Stimulated activated CD4-positive, alpha-beta T cell treated with anti-CD3 and anti-CD28 coated beads, Interleukin-15, amount 100 ng/mL, for 24 hours (primary cell): Measurements from ENCODE around the gene ANXA11.
"Not testable (repeated sequence)": the region's sequence is repeated elsewhere in the genome, so short reads cannot be mapped to it uniquely, and the experiment has no call there.

Experiments used
- DNase-seq: peaks from one replicate; pipeline ENCODE4 v3.0.0-alpha.2; 2020

The ANXA11 gene

GRCh38 chr10:80205477-80206276 is at the start of gene ANXA11:
TSS of gene ANXA11 (minus strand) at chr10:80205537. CDS start at chr10:80172861, 32,676 bp downstream.
- peak; percentile 90 for DNase-seq

GRCh38 chr10:80254726-80255125 is 49.4 kb upstream of the ANXA11 start:
- not testable (repeated sequence) for DNase-seq

GRCh38 chr10:80253963-80254271 is 48.6 kb upstream of the ANXA11 start:
- not testable (repeated sequence) for DNase-seq

- no peak for DNase-seq
Observed at GRCh38 chr10:80253266-80253962, 48.1 kb upstream of the ANXA11 start.

- no peak for DNase-seq
Observed at GRCh38 chr10:80252296-80252887, 47.1 kb upstream of the ANXA11 start.

GRCh38 chr10:80251703-80252280 is 46.5 kb upstream of the ANXA11 start:
- DNase-seq: not testable (repeated sequence)

GRCh38 chr10:80250399-80250798 is 45.1 kb upstream of the ANXA11 start:
- DNase-seq: not testable (repeated sequence)

- DNase-seq: not testable (repeated sequence)
Observed at GRCh38 chr10:80249906-80250305, 44.6 kb upstream of the ANXA11 start.

GRCh38 chr10:80247611-80248010 is 42.3 kb upstream of the ANXA11 start:
- not testable (repeated sequence) for DNase-seq

GRCh38 chr10:80244371-80244770 is 39.0 kb upstream of the ANXA11 start:
- not testable (repeated sequence) for DNase-seq

GRCh38 chr10:80242341-80242740 is 37.0 kb upstream of the ANXA11 start:
- not testable (repeated sequence) for DNase-seq

GRCh38 chr10:80236457-80236856 is 31.1 kb upstream of the ANXA11 start:
- DNase-seq: not testable (repeated sequence)

- not testable (repeated sequence) for DNase-seq
Observed at GRCh38 chr10:80234331-80235235, 29.2 kb upstream of the ANXA11 start.

- DNase-seq: not testable (repeated sequence)
Observed at GRCh38 chr10:80233871-80234270, 28.5 kb upstream of the ANXA11 start.

GRCh38 chr10:80226723-80227122 is 21.4 kb upstream of the ANXA11 start:
- DNase-seq: not testable (repeated sequence)

GRCh38 chr10:80223031-80223419 is 17.7 kb upstream of the ANXA11 start:
- not testable (repeated sequence) for DNase-seq

GRCh38 chr10:80218878-80219277 is 13.5 kb upstream of the ANXA11 start:
- not testable (repeated sequence) for DNase-seq

- not testable (repeated sequence) for DNase-seq
Observed at GRCh38 chr10:80214368-80214982, 9.1 kb upstream of the ANXA11 start.

GRCh38 chr10:80212535-80213115 is 7.3 kb upstream of the ANXA11 start:
- not testable (repeated sequence) for DNase-seq

GRCh38 chr10:80211786-80212185 is 6.4 kb upstream of the ANXA11 start:
- DNase-seq: no peak

- no peak for DNase-seq
Observed at GRCh38 chr10:80210259-80210658, 4.9 kb upstream of the ANXA11 start.
